ENCODE measurements around the gene SCFD2. TPM values are rescaled to one million over a fixed set of nuclear protein-coding genes. Genes with fewer than 3 reads are reported as not detected.
"Not testable (repeated sequence)": the region's sequence is repeated elsewhere in the genome, so short reads cannot be mapped to it uniquely, and the experiment has no call there.

The SCFD2 gene
- total RNA-seq, 4 donors from 2014 or later: 8.9 to 16.0 (median 14.8) TPM

GRCh38 chr4:53306729-53307128 lies 59.1 kb downstream of the SCFD2 start:
- in situ Hi-C loops (cut with MboI; ENCODE audit: low sequenced_read_pairs in 4 of 4): no loop called here
- Histone ChIP-seq H3K27me3 (no peaks in the 10 kb centered on the region), H3K4me1 (no peaks in the 10 kb centered on the region), H3K9me3 (no peaks in the 10 kb centered on the region), H3K36me3 (no peaks in the 10 kb centered on the region), H3K27ac (no peak overlapping the region), H3K4me3 (no peak overlapping the region)
- DNase-seq (no peak), ATAC-seq (no peak)
- TF ChIP-seq CTCF (IDR thresholded peaks at IDR 0.05 in 4 of 5, conservative IDR thresholded peaks at IDR 0.05 in 1 of 5) (no peak), POLR2A (IDR thresholded peaks at IDR 0.05) (no peak)
- intact Hi-C loops (cut with DNase I; ENCODE audit: low total_unique reads): no loop called here

- DNase-seq; H3K4me3 ChIP-seq; H3K27ac ChIP-seq; H3K36me3 ChIP-seq; intact Hi-C loops (cut with DNase I; ENCODE audit: low total_unique reads); H3K27me3 ChIP-seq; H3K4me1 ChIP-seq; ATAC-seq: not testable (repeated sequence)
- in situ Hi-C loops (cut with MboI; ENCODE audit: low sequenced_read_pairs in 4 of 4): loop anchor here in 1 of 4 donors (25.0 kb wide), 1 partner anchor 105 kb away; no protein-coding TSS in a partner anchor
- H3K9me3 ChIP-seq: peaks cover 0 to 19% (median 3%) of the 10 kb centered on the region in 3 donors
These were observed 73.7 kb downstream of the SCFD2 start for GRCh38 chr4:53292209-53292608.

GRCh38 chr4:53281438-53281837 lies 84.4 kb downstream of the SCFD2 start:
- ATAC-seq: no peak

GRCh38 chr4:53280846-53281245 lies 85.0 kb downstream of the SCFD2 start:
- in situ Hi-C loops (cut with MboI; ENCODE audit: low sequenced_read_pairs in 4 of 4) (loop anchor here in 1 of 4 donors (25.0 kb wide), 1 partner anchor 94 kb away; no protein-coding TSS in a partner anchor), intact Hi-C loops (cut with DNase I; ENCODE audit: low total_unique reads) (no loop called here)
- H3K36me3 ChIP-seq: no peaks in the 10 kb centered on the region
- TF ChIP-seq POLR2A (IDR thresholded peaks at IDR 0.05): no peak
- TF ChIP-seq CTCF (IDR thresholded peaks at IDR 0.05 in 4 of 5, conservative IDR thresholded peaks at IDR 0.05 in 1 of 5): no peak
- no peaks in the 10 kb centered on the region for H3K4me1 ChIP-seq
- no peak for ATAC-seq
- H3K4me3 ChIP-seq: no peak overlapping the region
- no peak overlapping the region for H3K27ac ChIP-seq
- no peaks in the 10 kb centered on the region for H3K27me3 ChIP-seq
- H3K9me3 ChIP-seq: no peaks in the 10 kb centered on the region
- no peak for DNase-seq

More at GRCh38 chr4:53281438-53281837, 84.4 kb downstream of the SCFD2 start:
- no peak for DNase-seq
- H3K27me3 ChIP-seq: no peaks in the 10 kb centered on the region
- in situ Hi-C loops (cut with MboI; ENCODE audit: low sequenced_read_pairs in 4 of 4) (loop anchor here in 1 of 4 donors (25.0 kb wide), 1 partner anchor 94 kb away; no protein-coding TSS in a partner anchor), intact Hi-C loops (cut with DNase I; ENCODE audit: low total_unique reads) (no loop called here)
- no peaks in the 10 kb centered on the region for H3K4me1 ChIP-seq
- no peak overlapping the region for H3K4me3 ChIP-seq
- H3K36me3 ChIP-seq: no peaks in the 10 kb centered on the region
- no peak for TF ChIP-seq CTCF (IDR thresholded peaks at IDR 0.05 in 4 of 5, conservative IDR thresholded peaks at IDR 0.05 in 1 of 5)
- TF ChIP-seq POLR2A (IDR thresholded peaks at IDR 0.05): no peak
- no peaks in the 10 kb centered on the region for H3K9me3 ChIP-seq
- H3K27ac ChIP-seq: no peak overlapping the region

GRCh38 chr4:53274609-53275268 lies 91.1 kb downstream of the SCFD2 start:
- intact Hi-C loops (cut with DNase I; ENCODE audit: low total_unique reads): no loop called here

More at GRCh38 chr4:53274609-53275268, 91.1 kb downstream of the SCFD2 start:
- no peak for DNase-seq
- H3K36me3 ChIP-seq: no peaks in the 10 kb centered on the region
- no peak for TF ChIP-seq CTCF (IDR thresholded peaks at IDR 0.05 in 4 of 5, conservative IDR thresholded peaks at IDR 0.05 in 1 of 5)
- no peak for TF ChIP-seq POLR2A (IDR thresholded peaks at IDR 0.05)
- no peak overlapping the region for H3K27ac ChIP-seq
- no peaks in the 10 kb centered on the region for H3K27me3 ChIP-seq
- no peaks in the 10 kb centered on the region for H3K4me1 ChIP-seq
- in situ Hi-C loops (cut with MboI; ENCODE audit: low sequenced_read_pairs in 4 of 4): loop anchor here in 1 of 4 donors (25.0 kb wide), 1 partner anchor 87 kb away; no protein-coding TSS in a partner anchor
- no peak overlapping the region for H3K4me3 ChIP-seq
- no peaks in the 10 kb centered on the region for H3K9me3 ChIP-seq
- ATAC-seq: no peak
